PC-3 (cell line): Measurements from ENCODE around the gene APOBR. TPM values are rescaled to one million over a fixed set of nuclear protein-coding genes. Genes with fewer than 3 reads are reported as not detected.
"Not testable (repeated sequence)": the region's sequence is repeated elsewhere in the genome, so short reads cannot be mapped to it uniquely, and the experiment has no call there.

ENCODE experiments used
- ATAC-seq: fragments of 200-7000 bp; cut with Tn5 transposase; 2 replicates; pipeline ENCODE4 v1.9.1; 2020; ENCODE audit warnings: mild to moderate bottlenecking, moderate library complexity
- BruUV-seq: library from RNA; stranded (reverse); fragments of 400-500 nt; replicated peaks from 2 replicates; lab custom pipeline; 2021; lab: Mats Ljungman, UMichigan
- CTCF ChIA-PET: fragments of 300-600 bp; sonication (Branson Sonifier 250); formaldehyde crosslinking; loops from one replicate; lab custom pipeline; 2022; ENCODE audit warnings: antibody characterized with exemption; lab: Charles Lee
- POLR2A ChIA-PET: fragments of 300-600 bp; sonication (Branson Sonifier 250); formaldehyde crosslinking; loops from one replicate; lab custom pipeline; 2022; ENCODE audit warnings: antibody characterized with exemption; ENCODE audit not compliant: unreplicated experiment; lab: Charles Lee
- DNase-seq: peaks from one replicate; pipeline ENCODE4 v3.0.0-alpha.2; 2015
- H2AFZ ChIP-seq: fragments of 300-600 bp; sonication (generic); 2 replicates; pipeline ENCODE4 v1.6.0; 2016; ENCODE audit warnings: antibody characterized with exemption, low read length
- H3F3A ChIP-seq: fragments of 300-600 bp; sonication (generic); one replicate; pipeline ENCODE4 v1.6.0; 2017; ENCODE audit warnings: antibody characterized with exemption, low read length, control low read depth, mild to moderate bottlenecking; ENCODE audit not compliant: unreplicated experiment
- H3K27ac ChIP-seq: fragments of 300-600 bp; sonication (generic); 2 replicates; pipeline ENCODE4 v1.5.1; 2016; ENCODE audit warnings: mild to moderate bottlenecking, low read length
- H3K27me3 ChIP-seq: fragments of 300-600 bp; sonication (generic); 2 replicates; pipeline ENCODE4 v1.6.1; 2016; ENCODE audit warnings: low read length, mixed read lengths
- H3K36me3 ChIP-seq: fragments of 300-600 bp; sonication (generic); 2 replicates; pipeline ENCODE4 v1.6.1; 2016; ENCODE audit warnings: low read depth, mixed run types, low read length, mixed read lengths
- H3K4me1 ChIP-seq: fragments of 300-600 bp; sonication (generic); 2 replicates; pipeline ENCODE4 v1.5.1; 2016; ENCODE audit warnings: low read length; ENCODE audit not compliant: insufficient read depth
- H3K4me2 ChIP-seq: fragments of 300-600 bp; sonication (generic); 2 replicates; pipeline ENCODE4 v1.6.0; 2016; ENCODE audit warnings: low read length
- H3K4me3 ChIP-seq: fragments of 300-600 bp; sonication (generic); 2 replicates; pipeline ENCODE4 v1.5.1; 2016; ENCODE audit warnings: mild to moderate bottlenecking, low read length, mixed read lengths
- H3K79me2 ChIP-seq: fragments of 300-600 bp; sonication (generic); 2 replicates; pipeline ENCODE4 v1.6.1; 2017; ENCODE audit warnings: low read length, mixed read lengths
- H3K9ac ChIP-seq: fragments of 300-600 bp; sonication (generic); 2 replicates; pipeline ENCODE4 v1.6.0; 2016; ENCODE audit warnings: mild to moderate bottlenecking, low read length
- H3K9me2 ChIP-seq: fragments of 300-600 bp; sonication (generic); replicated peaks from 2 replicates; pipeline ENCODE4 v1.6.1; 2016; ENCODE audit warnings: mixed run types, low read length, mixed read lengths
- H3K9me3 ChIP-seq: fragments of 300-600 bp; sonication (generic); 2 replicates; pipeline ENCODE4 v1.6.1; 2016; ENCODE audit warnings: low read length, mixed read lengths
- H4K20me1 ChIP-seq: fragments of 300-600 bp; sonication (generic); 2 replicates; pipeline ENCODE4 v1.6.1; 2016; ENCODE audit warnings: low read length, mixed read lengths
- CTCF ChIP-seq: fragments of 300-600 bp; sonication (generic); conservative IDR thresholded peaks from 2 replicates; pipeline ENCODE4 v1.5.1; 2017; ENCODE audit warnings: antibody characterized with exemption, low read depth, mild to moderate bottlenecking, low read length
- EZH2 ChIP-seq: fragments of 300-600 bp; sonication (generic); IDR thresholded peaks from one replicate; pipeline ENCODE4 v1.6.1; 2017; ENCODE audit warnings: antibody characterized with exemption, mild to moderate bottlenecking, low read length; ENCODE audit not compliant: unreplicated experiment
- EZH2phosphoT487 ChIP-seq: fragments of 300-600 bp; sonication (generic); IDR thresholded peaks from 2 replicates; pipeline ENCODE4 v1.6.1; 2018; ENCODE audit warnings: mild to moderate bottlenecking, antibody characterized with exemption, low read length, borderline replicate concordance
- intact Hi-C: fragments of 100-400 bp; cut with micrococcal nuclease; formaldehyde crosslinking; loops from 2 replicates; pipeline ENCODE4 v1.9.0; 2023
- total RNA-seq: library from RNA; depleted of rRNA; stranded (reverse); fragments of >200 nt; gene quantifications from 2 replicates; pipeline ENCODE4 v1.2.3, GENCODE V29; 2014

APOBR gene
- total RNA-seq, 1 experiment from 2014 or later, result 0.04 TPM

GRCh38 chr16:28497861-28498599, 3.6 kb downstream of the APOBR start:
- no peak for TF ChIP-seq CTCF
- TF ChIP-seq EZH2phosphoT487, result no peak
- no peak for TF ChIP-seq EZH2
- H3F3A ChIP-seq, result no peaks in the 10 kb centered on the region
- no peaks in the 10 kb centered on the region for H3K9me3 ChIP-seq
- no peaks in the 10 kb centered on the region for H4K20me1 ChIP-seq
- CTCF ChIA-PET, result no interaction called here
- no TSS peak for BruUV-seq
- H3K9me2 ChIP-seq, result no peaks in the 10 kb centered on the region
- DNase-seq, result no peak
- no peak overlapping the region for H3K9ac ChIP-seq
- POLR2A ChIA-PET, result no interaction called here
- H3K4me1 ChIP-seq, result no peaks in the 10 kb centered on the region
- no peak overlapping the region for H2AFZ ChIP-seq
- no peaks in the 10 kb centered on the region for H3K36me3 ChIP-seq
- H3K4me3 ChIP-seq, result no peak overlapping the region
- H3K27me3 ChIP-seq, result no peaks in the 10 kb centered on the region
- H3K27ac ChIP-seq, result no peak overlapping the region
- intact Hi-C loops, result no loop called here
- H3K4me2 ChIP-seq, result no peak overlapping the region
- no peak for ATAC-seq
- no peaks in the 10 kb centered on the region for H3K79me2 ChIP-seq

- H3F3A ChIP-seq, result no peaks in the 10 kb centered on the region
- H3K27me3 ChIP-seq, result no peaks in the 10 kb centered on the region
- H3K36me3 ChIP-seq, result no peaks in the 10 kb centered on the region
- intact Hi-C loops, result no loop called here
- DNase-seq (no peak), ATAC-seq (no peak)
- H2AFZ ChIP-seq, result no peak overlapping the region
- no peaks in the 10 kb centered on the region for H3K9me3 ChIP-seq
- H4K20me1 ChIP-seq, result no peaks in the 10 kb centered on the region
- POLR2A ChIA-PET, result no interaction called here
- H3K27ac ChIP-seq, result no peak overlapping the region
- H3K4me3 ChIP-seq, result no peak overlapping the region
- H3K4me2 ChIP-seq, result no peak overlapping the region
- BruUV-seq, result no TSS peak
- no peak overlapping the region for H3K9ac ChIP-seq
- TF ChIP-seq EZH2 (no peak), EZH2phosphoT487 (no peak), CTCF (no peak)
- CTCF ChIA-PET, result no interaction called here
- H3K4me1 ChIP-seq, result no peaks in the 10 kb centered on the region
- no peaks in the 10 kb centered on the region for H3K9me2 ChIP-seq
- no peaks in the 10 kb centered on the region for H3K79me2 ChIP-seq
These were observed 4.4 kb downstream of the APOBR start for GRCh38 chr16:28498666-28499381.

- ATAC-seq (no peak), DNase-seq (no peak)
- Histone ChIP-seq H3K4me3 (no peak overlapping the region), H2AFZ (no peak overlapping the region), H3K9ac (no peak overlapping the region), H4K20me1 (no peaks in the 10 kb centered on the region), H3K27ac (no peak overlapping the region), H3F3A (no peaks in the 10 kb centered on the region), H3K4me1 (peaks cover 2% of the 10 kb centered on the region; the same call in 1 of the 2 replicates), H3K79me2 (no peaks in the 10 kb centered on the region), H3K36me3 (no peaks in the 10 kb centered on the region), H3K4me2 (no peak overlapping the region), H3K9me2 (no peaks in the 10 kb centered on the region), H3K27me3 (no peaks in the 10 kb centered on the region), H3K9me3 (no peaks in the 10 kb centered on the region)
- TF ChIP-seq EZH2phosphoT487, result no peak
- TF ChIP-seq CTCF, result no peak
- no peak for TF ChIP-seq EZH2
- BruUV-seq, result no TSS peak
- POLR2A ChIA-PET, result no interaction called here
- intact Hi-C loops, result no loop called here
- CTCF ChIA-PET, result no interaction called here
These were observed 5.4 kb downstream of the APOBR start for GRCh38 chr16:28499854-28500253.

GRCh38 chr16:28500476-28501180, 6.2 kb downstream of the APOBR start:
- H3K9ac ChIP-seq, H3K4me2 ChIP-seq, DNase-seq, ATAC-seq, H3K79me2 ChIP-seq, H3K4me1 ChIP-seq, CTCF ChIA-PET, H3K36me3 ChIP-seq, H2AFZ ChIP-seq, H4K20me1 ChIP-seq, POLR2A ChIA-PET, BruUV-seq, H3K27me3 ChIP-seq, H3K9me2 ChIP-seq, H3K27ac ChIP-seq, H3K9me3 ChIP-seq, intact Hi-C loops, H3F3A ChIP-seq, H3K4me3 ChIP-seq: not testable (repeated sequence)
